Vagina (tissue), 2 donors: ENCODE measurements around the gene LRFN4. TPM values are rescaled to one million over a fixed set of nuclear protein-coding genes. Genes with fewer than 3 reads are reported as not detected.

ENCODE experiments used
- DNase-seq, 2 donors: peaks; one replicate each; pipeline ENCODE4 v3.0.0-alpha.2; 2017; ENCODE audit errors: extremely low spot score in 2 of 2
- H3K27ac ChIP-seq: fragments of 200-600 bp; sonication (generic); one replicate; pipeline ENCODE4 v1.5.1; 2019
- H3K27me3 ChIP-seq: fragments of 200-600 bp; sonication (generic); one replicate; pipeline ENCODE4 v1.5.1; 2019
- H3K36me3 ChIP-seq, 2 donors: fragments of 200-600 bp; sonication (generic); one replicate each; pipeline ENCODE4 v1.5.1; 2017 to 2019
- H3K4me1 ChIP-seq: fragments of 200-600 bp; sonication (generic); one replicate; pipeline ENCODE4 v1.5.1; 2019
- H3K4me3 ChIP-seq, 2 donors: fragments of 200-600 bp; sonication (generic); 1 replicate in 1 of 2; 2 replicates in 1 of 2; pipeline ENCODE4 v1.5.1; 2016 to 2019
- H3K9me3 ChIP-seq: fragments of 200-600 bp; sonication (generic); one replicate; pipeline ENCODE4 v1.5.1; 2019
- CTCF ChIP-seq, 3 experiments: fragments of 450-650 bp in 2 of 3; fragments of 200-600 bp in 1 of 3; sonication (generic) in 1 of 3; IDR thresholded peaks; one replicate each; pipeline ENCODE4 v1.5.1; 2017 to 2019; ENCODE audit warnings: antibody characterized with exemption in 3 of 3, mild to moderate bottlenecking in 2 of 3, moderate library complexity in 2 of 3
- POLR2A ChIP-seq, 2 donors: fragments of 450-650 bp; IDR thresholded peaks; one replicate each; pipeline ENCODE4 v1.6.1; 2017; ENCODE audit warnings: antibody characterized with exemption in 2 of 2, mild to moderate bottlenecking in 2 of 2, moderate library complexity in 2 of 2
- POLR2AphosphoS5 ChIP-seq, 2 donors: sonication (generic); formaldehyde crosslinking; IDR thresholded peaks; one replicate each; pipeline ENCODE4 v1.9.0; 2017; ENCODE audit warnings: antibody characterized with exemption in 2 of 2, mild to moderate bottlenecking in 2 of 2, low read depth in 1 of 2; ENCODE audit not compliant: insufficient read depth in 1 of 2
- intact Hi-C: fragments of 100-400 bp; cut with DNase I; formaldehyde crosslinking; loops from one replicate; pipeline ENCODE4 v1.15.1; 2023
- total RNA-seq: library from RNA; depleted of rRNA; stranded (reverse); fragments of >200 nt; gene quantifications from one replicate; pipeline ENCODE4 v1.2.3, GENCODE V29; 2016

Gene LRFN4
- total RNA-seq, 1 donor from 2014 or later = 8.1 TPM

DNA sequence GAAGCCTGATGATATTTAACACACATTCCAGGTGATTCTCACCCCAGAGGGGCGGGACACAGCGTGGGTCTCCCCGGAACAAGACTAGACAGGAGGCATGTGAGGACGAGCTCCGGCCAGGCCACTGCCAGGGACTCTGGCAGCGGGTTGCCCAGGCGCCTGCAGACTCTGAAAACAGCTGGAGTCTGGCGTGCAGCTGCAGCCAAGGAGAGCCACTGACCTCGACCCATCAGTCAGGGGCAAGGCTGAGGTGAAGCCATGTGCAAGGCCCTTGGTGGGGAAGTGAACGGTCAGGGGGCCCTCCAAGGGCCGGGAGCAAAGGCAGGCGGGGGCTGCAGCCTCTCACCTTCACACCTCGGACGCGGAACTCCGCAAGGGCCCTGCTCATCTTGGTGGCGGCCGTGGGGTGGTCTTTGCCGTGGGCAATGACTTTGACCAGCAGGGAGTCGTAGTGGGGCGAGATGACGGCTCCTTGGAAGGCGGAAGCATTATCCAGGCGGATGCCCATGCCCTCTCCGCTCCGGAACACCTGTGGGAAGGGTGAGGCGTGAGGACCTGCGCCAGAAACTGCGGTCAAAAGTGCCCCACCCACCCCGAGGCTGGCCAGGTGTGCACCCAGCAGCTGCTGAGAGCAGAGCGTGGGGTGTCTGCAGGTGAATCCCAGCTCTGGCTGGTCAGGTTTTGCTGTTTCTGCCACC, 6.7 kb downstream of the LRFN4 start:
- intact Hi-C loops = no loop called here
- H3K9me3 ChIP-seq = no peaks in the 10 kb centered on the region
- H3K4me1 ChIP-seq = no peaks in the 10 kb centered on the region
- TF ChIP-seq POLR2AphosphoS5 (IDR thresholded peaks at IDR 0.05; ENCODE audit: insufficient read depth in 1 of 2, low read depth in 1 of 2) (no peak), POLR2A (IDR thresholded peaks at IDR 0.05) (no peak)
- DNase-seq = no peak
- H3K36me3 ChIP-seq = no peaks in the 10 kb centered on the region
- H3K27me3 ChIP-seq = no peaks in the 10 kb centered on the region
- no peak overlapping the region for H3K4me3 ChIP-seq
- H3K27ac ChIP-seq = no peak overlapping the region

DNA sequence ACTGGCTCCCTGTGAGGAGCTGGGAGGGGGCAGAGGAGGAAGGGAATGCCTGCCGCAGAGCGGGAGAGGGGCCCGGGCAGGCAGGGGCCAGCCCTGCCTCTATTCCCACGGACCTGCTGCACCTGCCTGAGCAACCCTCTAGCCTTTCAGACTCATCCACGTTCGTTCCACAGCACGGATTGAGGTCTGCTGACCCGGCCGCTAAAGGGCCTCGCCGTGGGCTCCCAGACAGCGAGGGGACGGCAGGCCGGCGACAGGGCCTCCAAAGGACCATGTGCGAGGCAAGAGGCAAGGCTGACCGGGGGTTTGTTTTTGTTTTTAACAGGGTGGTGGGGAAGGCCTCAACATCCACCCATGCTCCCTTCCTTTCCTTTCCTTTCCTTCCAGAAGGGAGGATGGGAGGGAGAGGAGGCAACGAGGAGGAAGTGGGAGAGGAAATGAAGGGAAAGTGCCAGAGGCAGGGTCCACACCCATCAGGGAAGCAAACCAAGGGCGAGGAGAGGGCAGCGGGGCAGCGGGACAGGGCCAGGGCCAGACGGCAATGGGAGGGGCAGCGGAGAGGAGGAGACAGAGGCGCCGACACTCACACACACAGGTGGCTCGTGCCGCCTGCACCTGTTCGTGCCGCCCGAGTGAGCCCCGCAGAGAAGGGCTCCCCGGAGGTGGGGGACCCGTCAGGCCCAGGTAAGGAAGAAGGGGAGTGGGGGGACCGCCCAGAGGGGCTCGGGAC, 7.5 kb downstream of the LRFN4 start:
- H3K27me3 ChIP-seq = no peaks in the 10 kb centered on the region
- intact Hi-C loops = no loop called here
- no peak overlapping the region for H3K27ac ChIP-seq
- no peak overlapping the region for H3K4me3 ChIP-seq
- no peak for DNase-seq
- H3K36me3 ChIP-seq = no peaks in the 10 kb centered on the region
- H3K9me3 ChIP-seq = no peaks in the 10 kb centered on the region
- TF ChIP-seq POLR2AphosphoS5 (IDR thresholded peaks at IDR 0.05; ENCODE audit: insufficient read depth in 1 of 2, low read depth in 1 of 2) (no peak), CTCF (IDR thresholded peaks at IDR 0.05) (no peak), POLR2A (IDR thresholded peaks at IDR 0.05) (no peak)
- no peaks in the 10 kb centered on the region for H3K4me1 ChIP-seq

- H3K4me3 ChIP-seq = no peak overlapping the region
- no peaks in the 10 kb centered on the region for H3K9me3 ChIP-seq
- intact Hi-C loops = no loop called here
- H3K27me3 ChIP-seq = no peaks in the 10 kb centered on the region
- no peak for DNase-seq
- TF ChIP-seq POLR2A (IDR thresholded peaks at IDR 0.05) (no peak), POLR2AphosphoS5 (IDR thresholded peaks at IDR 0.05; ENCODE audit: insufficient read depth in 1 of 2, low read depth in 1 of 2) (no peak), CTCF (IDR thresholded peaks at IDR 0.05) (no peak)
- no peaks in the 10 kb centered on the region for H3K36me3 ChIP-seq
- no peak overlapping the region for H3K27ac ChIP-seq
- no peaks in the 10 kb centered on the region for H3K4me1 ChIP-seq
Observed at GRCh38 chr11:66864924-66865697, 8.2 kb downstream of the LRFN4 start.

DNA sequence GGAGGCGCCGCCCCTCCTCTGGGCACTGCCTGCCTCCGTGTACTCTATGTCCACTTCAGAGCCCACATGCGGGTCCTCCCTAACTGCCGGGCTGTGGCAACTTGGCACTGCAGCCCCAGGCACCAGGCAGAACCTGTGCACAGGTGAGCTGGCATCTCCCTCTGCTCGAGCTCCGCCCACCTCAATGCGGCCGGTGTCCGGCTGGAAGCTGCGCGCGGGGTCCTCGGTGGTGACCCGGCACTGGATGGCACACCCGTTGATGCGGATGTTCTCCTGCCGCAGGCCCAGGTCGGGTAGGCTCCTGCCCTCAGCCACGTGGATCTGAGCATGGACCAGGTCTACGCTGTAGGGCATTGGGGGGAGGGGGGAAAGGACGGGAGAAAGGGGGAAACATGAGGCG, 9.1 kb downstream of the LRFN4 start:
- intact Hi-C loops = no loop called here
- H3K27me3 ChIP-seq = no peaks in the 10 kb centered on the region
- TF ChIP-seq POLR2AphosphoS5 (IDR thresholded peaks at IDR 0.05; ENCODE audit: insufficient read depth in 1 of 2, low read depth in 1 of 2) = no peak
- TF ChIP-seq POLR2A (IDR thresholded peaks at IDR 0.05) = no peak
- TF ChIP-seq CTCF (IDR thresholded peaks at IDR 0.05) = no peak
- H3K9me3 ChIP-seq = no peaks in the 10 kb centered on the region
- H3K36me3 ChIP-seq = no peaks in the 10 kb centered on the region
- no peak for DNase-seq
- H3K4me3 ChIP-seq = no peak overlapping the region
- H3K27ac ChIP-seq = no peak overlapping the region
- no peaks in the 10 kb centered on the region for H3K4me1 ChIP-seq

DNA sequence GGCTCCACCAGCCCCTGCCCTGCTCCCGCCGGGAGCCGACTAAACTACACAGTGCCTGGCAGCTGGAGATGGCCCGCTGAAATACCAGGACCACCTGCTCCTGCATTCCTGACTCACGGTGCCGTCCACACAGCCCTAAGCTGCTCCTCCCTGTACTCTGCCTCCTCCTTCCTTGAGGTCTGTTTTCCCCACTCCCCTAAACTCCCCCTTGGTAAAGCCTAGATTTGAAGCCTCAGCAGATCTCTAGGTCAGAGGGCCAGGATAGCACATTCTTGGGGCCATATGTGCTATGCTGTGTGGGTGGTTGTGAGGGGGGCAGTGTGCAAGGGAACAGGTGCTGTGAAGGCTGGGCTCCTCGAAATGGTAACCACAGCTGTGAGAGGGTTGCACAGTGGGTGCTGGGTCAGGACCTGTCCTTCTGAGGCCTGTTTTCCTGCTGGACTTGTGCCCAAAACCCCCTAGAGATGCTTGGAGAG, 9.7 kb downstream of the LRFN4 start:
- no peaks in the 10 kb centered on the region for H3K9me3 ChIP-seq
- H3K27ac ChIP-seq = no peak overlapping the region
- intact Hi-C loops = no loop called here
- no peak for TF ChIP-seq POLR2AphosphoS5 (IDR thresholded peaks at IDR 0.05; ENCODE audit: insufficient read depth in 1 of 2, low read depth in 1 of 2)
- TF ChIP-seq POLR2A (IDR thresholded peaks at IDR 0.05) = no peak
- TF ChIP-seq CTCF (IDR thresholded peaks at IDR 0.05) = no peak
- H3K4me1 ChIP-seq = no peaks in the 10 kb centered on the region
- no peak overlapping the region for H3K4me3 ChIP-seq
- H3K36me3 ChIP-seq = no peaks in the 10 kb centered on the region
- no peaks in the 10 kb centered on the region for H3K27me3 ChIP-seq
- DNase-seq = no peak
